CD14-positive monocyte (primary cell): ENCODE results near the gene WWOX. TPM values are rescaled to one million over a fixed set of nuclear protein-coding genes. Genes with fewer than 3 reads are reported as not detected.

ENCODE experiments used
- DNase-seq, 3 donors: peaks; one replicate each; pipeline ENCODE4 v3.0.0-alpha.2; 2011 to 2022
- H2AFZ ChIP-seq: 2 replicates; pipeline ENCODE4 v1.6.0; 2012; ENCODE audit warnings: mild to moderate bottlenecking, low read depth, low read length, inconsistent platforms; ENCODE audit not compliant: insufficient read depth, poor library complexity, severe bottlenecking
- H3K27ac ChIP-seq, 2 donors: 1 replicate in 1 of 2; 2 replicates in 1 of 2; pipeline ENCODE4 v1.5.1; 2012 to 2013; ENCODE audit warnings: low read length in 2 of 2, control low read depth in 1 of 2, inconsistent platforms in 1 of 2, low read depth in 1 of 2, mild to moderate bottlenecking in 1 of 2
- H3K27me3 ChIP-seq, 2 donors: one replicate each; pipeline versions ENCODE4 v1.6.0 to v1.6.1; 2011 to 2013; ENCODE audit warnings: low read length in 2 of 2; ENCODE audit not compliant: control insufficient read depth in 2 of 2, insufficient read depth in 2 of 2
- H3K36me3 ChIP-seq, 2 donors: replicated peaks in 1 of 2; 1 replicate in 1 of 2; 2 replicates in 1 of 2; pipeline versions ENCODE4 v1.5.1 to v1.6.1; 2012 to 2013; ENCODE audit warnings: low read length in 2 of 2, control low read depth in 1 of 2, inconsistent platforms in 1 of 2, mild to moderate bottlenecking in 1 of 2; ENCODE audit not compliant: insufficient read depth in 2 of 2, control insufficient read depth in 1 of 2
- H3K4me1 ChIP-seq, 2 donors: 1 replicate in 1 of 2; 2 replicates in 1 of 2; pipeline versions ENCODE4 v1.5.1 to v1.6.1; 2012 to 2013; ENCODE audit warnings: low read length in 2 of 2, control low read depth in 1 of 2, inconsistent platforms in 1 of 2, mild to moderate bottlenecking in 1 of 2, moderate library complexity in 1 of 2; ENCODE audit not compliant: insufficient read depth in 2 of 2, control insufficient read depth in 1 of 2
- H3K4me2 ChIP-seq: replicated peaks from 2 replicates; pipeline ENCODE3; 2012; ENCODE audit warnings: low read length, moderate library complexity, mild to moderate bottlenecking; ENCODE audit not compliant: poor library complexity, severe bottlenecking; ENCODE audit errors: extremely low read depth
- H3K4me3 ChIP-seq, 3 experiments: fragments of 200-600 bp in 1 of 3; sonication (generic) in 1 of 3; replicated peaks in 1 of 3; 1 replicate in 2 of 3; 2 replicates in 1 of 3; pipeline ENCODE4 v1.5.1; 2011 to 2013; ENCODE audit warnings: low read length in 3 of 3, mild to moderate bottlenecking in 3 of 3, control low read depth in 2 of 3, low read depth in 2 of 3, inconsistent platforms in 1 of 3, moderate library complexity in 1 of 3
- H3K79me2 ChIP-seq: 2 replicates; pipeline ENCODE4 v1.6.0; 2012; ENCODE audit warnings: mild to moderate bottlenecking, control low read depth, inconsistent platforms, low read length, moderate library complexity; ENCODE audit not compliant: insufficient read depth
- H3K9ac ChIP-seq: 2 replicates; pipeline ENCODE4 v1.6.0; 2017; ENCODE audit warnings: low read length, mild to moderate bottlenecking; ENCODE audit not compliant: insufficient read depth, poor library complexity, severe bottlenecking
- H3K9me3 ChIP-seq, 2 donors: replicated peaks in 1 of 2; 1 replicate in 1 of 2; 2 replicates in 1 of 2; pipeline versions ENCODE4 v1.5.1 to v1.6.1; 2012 to 2013; ENCODE audit warnings: low read length in 2 of 2, control low read depth in 1 of 2; ENCODE audit not compliant: control insufficient read depth in 1 of 2, insufficient read depth in 1 of 2
- H4K20me1 ChIP-seq: 2 replicates; pipeline ENCODE4 v1.6.0; 2012; ENCODE audit warnings: mild to moderate bottlenecking, low read length, control low read depth, moderate library complexity; ENCODE audit not compliant: insufficient read depth
- H3K27ac Mint-ChIP-seq, 7 donors: one replicate each; pipeline ENCODE4 v1.8.0; 2020; ENCODE audit warnings: mild to moderate bottlenecking in 7 of 7, mixed read lengths in 7 of 7, moderate library complexity in 6 of 7, inconsistent platforms in 2 of 7
- H3K27me3 Mint-ChIP-seq, 3 donors: one replicate each; pipeline ENCODE4 v1.8.0; 2021 to 2022; ENCODE audit warnings: low read depth in 3 of 3, mild to moderate bottlenecking in 3 of 3, mixed read lengths in 3 of 3, moderate library complexity in 3 of 3, inconsistent platforms in 1 of 3
- H3K36me3 Mint-ChIP-seq, 2 donors: one replicate each; pipeline ENCODE4 v1.8.0; 2020; ENCODE audit warnings: mixed read lengths in 2 of 2, inconsistent platforms in 1 of 2, mild to moderate bottlenecking in 1 of 2
- H3K4me1 Mint-ChIP-seq: one replicate; pipeline ENCODE4 v1.8.0; 2020; ENCODE audit warnings: mild to moderate bottlenecking, mixed read lengths
- H3K4me3 Mint-ChIP-seq, 2 donors: one replicate each; pipeline ENCODE4 v1.8.0; 2020; ENCODE audit warnings: mild to moderate bottlenecking in 2 of 2, mixed read lengths in 2 of 2, moderate library complexity in 1 of 2
- H3K9me3 Mint-ChIP-seq, 7 donors: one replicate each; pipeline ENCODE4 v1.8.0; 2020 to 2022; ENCODE audit warnings: mixed read lengths in 7 of 7, mild to moderate bottlenecking in 6 of 7, moderate library complexity in 6 of 7, inconsistent platforms in 2 of 7
- whole genome bisulfite sequencing: methylation state at CpG from one replicate; pipeline ENCODE4 v1.1.5; 2013; ENCODE audit warnings: missing lambda C conversion rate; ENCODE audit not compliant: insufficient coverage; 5-methylcytosine and 5-hydroxymethylcytosine counted together
- intact Hi-C, 2 donors: fragments of 100-400 bp; cut with micrococcal nuclease; formaldehyde crosslinking; loops; one replicate each; pipeline versions ENCODE4 v1.15.0 to v1.15.1; 2023
- polyA plus RNA-seq, 3 donors: library from polyadenylated mRNA; depleted of rRNA in 1 of 3; unstranded in 2 of 3; stranded (reverse) in 1 of 3; fragments of 300-500 nt in 2 of 3; fragments of >200 nt in 1 of 3; fragmentation: Illumina TruSeq in 2 of 3; gene quantifications; 1 replicate in 2 of 3; 2 replicates in 1 of 3; pipeline ENCODE4 v1.2.3, GENCODE V29; 2012 to 2021
- TF ChIP-seq, protein P1 (sequence below): fragments of 200-600 bp; IDR thresholded peaks from one replicate; pipeline ENCODE4 v1.8.0; 2022; ENCODE audit warnings: antibody characterized with exemption, mild to moderate bottlenecking

The WWOX gene
- polyA plus RNA-seq, 3 donors: 4.0 to 7.0 (median 6.3) TPM

DNA sequence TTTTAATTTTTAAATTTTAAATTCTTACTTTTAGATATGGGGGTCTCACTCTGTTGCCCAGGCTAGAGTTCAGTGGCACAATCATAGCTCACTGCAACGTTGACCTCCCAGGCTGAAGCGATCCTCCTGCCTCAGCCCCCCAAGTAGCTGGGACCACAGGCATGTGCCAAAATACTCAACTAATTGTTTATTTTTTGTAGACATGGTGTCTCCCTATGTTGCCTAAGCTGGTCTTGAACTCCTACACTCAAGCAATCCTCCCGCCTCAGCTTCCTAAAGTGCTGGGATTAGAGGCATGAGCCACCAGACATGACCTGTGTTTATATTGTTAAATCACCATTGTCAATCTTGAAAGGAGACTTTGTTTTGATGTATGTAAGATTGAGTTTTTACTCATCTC, 332.2 kb downstream of the WWOX start:
- Histone ChIP-seq H3K27ac (no peak overlapping the region), H3K9me3 (no peaks in the 10 kb centered on the region), H3K27me3 (no peaks in the 10 kb centered on the region), H3K4me3 (no peak overlapping the region), H3K4me1 (no peaks in the 10 kb centered on the region), H4K20me1 (no peaks in the 10 kb centered on the region), H3K4me2 (no peak overlapping the region), H3K79me2 (no peaks in the 10 kb centered on the region), H3K9ac (no peak overlapping the region), H3K36me3 (no peaks in the 10 kb centered on the region), H2AFZ (no peak overlapping the region)
- Mint-ChIP-seq H3K27me3 (no peaks in the 10 kb centered on the region), H3K4me3 (no peak overlapping the region), H3K36me3 (peaks cover 1 to 7% of the 10 kb centered on the region in 2 donors), H3K9me3 (peaks cover 0 to 8% (median 2%) of the 10 kb centered on the region in 7 donors), H3K4me1 (peaks cover 4% of the 10 kb centered on the region), H3K27ac (no peak overlapping the region)
- TF ChIP-seq, protein P1, sequence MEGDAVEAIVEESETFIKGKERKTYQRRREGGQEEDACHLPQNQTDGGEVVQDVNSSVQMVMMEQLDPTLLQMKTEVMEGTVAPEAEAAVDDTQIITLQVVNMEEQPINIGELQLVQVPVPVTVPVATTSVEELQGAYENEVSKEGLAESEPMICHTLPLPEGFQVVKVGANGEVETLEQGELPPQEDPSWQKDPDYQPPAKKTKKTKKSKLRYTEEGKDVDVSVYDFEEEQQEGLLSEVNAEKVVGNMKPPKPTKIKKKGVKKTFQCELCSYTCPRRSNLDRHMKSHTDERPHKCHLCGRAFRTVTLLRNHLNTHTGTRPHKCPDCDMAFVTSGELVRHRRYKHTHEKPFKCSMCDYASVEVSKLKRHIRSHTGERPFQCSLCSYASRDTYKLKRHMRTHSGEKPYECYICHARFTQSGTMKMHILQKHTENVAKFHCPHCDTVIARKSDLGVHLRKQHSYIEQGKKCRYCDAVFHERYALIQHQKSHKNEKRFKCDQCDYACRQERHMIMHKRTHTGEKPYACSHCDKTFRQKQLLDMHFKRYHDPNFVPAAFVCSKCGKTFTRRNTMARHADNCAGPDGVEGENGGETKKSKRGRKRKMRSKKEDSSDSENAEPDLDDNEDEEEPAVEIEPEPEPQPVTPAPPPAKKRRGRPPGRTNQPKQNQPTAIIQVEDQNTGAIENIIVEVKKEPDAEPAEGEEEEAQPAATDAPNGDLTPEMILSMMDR: no peak
- intact Hi-C loops: no loop called here
- no CpG with 5 or more reads among the region's 3 CpGs for WGBS
- no peak for DNase-seq

DNA sequence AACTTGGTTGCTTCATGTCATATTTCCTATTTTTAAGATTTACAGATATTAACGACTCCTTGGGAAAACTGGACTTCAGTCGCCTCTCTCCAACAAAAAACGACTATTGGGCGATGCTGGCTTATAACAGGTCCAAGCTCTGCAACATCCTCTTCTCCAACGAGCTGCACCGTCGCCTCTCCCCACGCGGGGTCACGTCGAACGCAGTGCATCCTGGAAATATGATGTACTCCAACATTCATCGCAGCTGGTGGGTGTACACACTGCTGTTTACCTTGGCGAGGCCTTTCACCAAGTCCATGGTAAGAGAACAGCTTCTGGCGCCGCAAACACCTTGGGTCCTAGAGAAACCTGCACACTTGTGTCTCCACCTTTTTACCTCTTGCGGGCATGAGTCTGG, 333.0 kb downstream of the WWOX start:
- intact Hi-C loops: no loop called here

More for the DNA sequence above, 333.0 kb downstream of the WWOX start:
- Mint-ChIP-seq H3K9me3 (peaks cover 0 to 8% (median 2%) of the 10 kb centered on the region in 7 donors), H3K4me1 (peaks cover 4% of the 10 kb centered on the region), H3K36me3 (peaks cover 1 to 7% of the 10 kb centered on the region in 2 donors), H3K27me3 (no peaks in the 10 kb centered on the region), H3K4me3 (no peak overlapping the region), H3K27ac (no peak overlapping the region)
- H3K79me2 ChIP-seq: no peaks in the 10 kb centered on the region
- H3K4me1 ChIP-seq: no peaks in the 10 kb centered on the region
- no peaks in the 10 kb centered on the region for H3K9me3 ChIP-seq
- no peak for DNase-seq
- TF ChIP-seq, protein P1: no peak
- no peaks in the 10 kb centered on the region for H3K27me3 ChIP-seq
- H3K9ac ChIP-seq: no peak overlapping the region
- no peak overlapping the region for H3K27ac ChIP-seq
- no peak overlapping the region for H3K4me3 ChIP-seq
- H2AFZ ChIP-seq: no peak overlapping the region
- no peaks in the 10 kb centered on the region for H3K36me3 ChIP-seq
- WGBS: 93% methylated on average over 16 of the region's 17 CpGs
- no peaks in the 10 kb centered on the region for H4K20me1 ChIP-seq
- H3K4me2 ChIP-seq: no peak overlapping the region
